CD14-positive monocyte (primary cell): ENCODE measurements around the gene KLHL17. TPM values are rescaled to one million over a fixed set of nuclear protein-coding genes. Genes with fewer than 3 reads are reported as not detected.

ENCODE experiments used
- DNase-seq, 3 donors: peaks; one replicate each; pipeline ENCODE4 v3.0.0-alpha.2; 2011 to 2022
- H2AFZ ChIP-seq: 2 replicates; pipeline ENCODE4 v1.6.0; 2012; ENCODE audit warnings: mild to moderate bottlenecking, low read depth, low read length, inconsistent platforms; ENCODE audit not compliant: insufficient read depth, poor library complexity, severe bottlenecking
- H3K27ac ChIP-seq, 2 donors: 1 replicate in 1 of 2; 2 replicates in 1 of 2; pipeline ENCODE4 v1.5.1; 2012 to 2013; ENCODE audit warnings: low read length in 2 of 2, control low read depth in 1 of 2, inconsistent platforms in 1 of 2, low read depth in 1 of 2, mild to moderate bottlenecking in 1 of 2
- H3K27me3 ChIP-seq, 2 donors: one replicate each; pipeline versions ENCODE4 v1.6.0 to v1.6.1; 2011 to 2013; ENCODE audit warnings: low read length in 2 of 2; ENCODE audit not compliant: control insufficient read depth in 2 of 2, insufficient read depth in 2 of 2
- H3K36me3 ChIP-seq, 2 donors: replicated peaks in 1 of 2; 1 replicate in 1 of 2; 2 replicates in 1 of 2; pipeline versions ENCODE4 v1.5.1 to v1.6.1; 2012 to 2013; ENCODE audit warnings: low read length in 2 of 2, control low read depth in 1 of 2, inconsistent platforms in 1 of 2, mild to moderate bottlenecking in 1 of 2; ENCODE audit not compliant: insufficient read depth in 2 of 2, control insufficient read depth in 1 of 2
- H3K4me1 ChIP-seq, 2 donors: 1 replicate in 1 of 2; 2 replicates in 1 of 2; pipeline versions ENCODE4 v1.5.1 to v1.6.1; 2012 to 2013; ENCODE audit warnings: low read length in 2 of 2, control low read depth in 1 of 2, inconsistent platforms in 1 of 2, mild to moderate bottlenecking in 1 of 2, moderate library complexity in 1 of 2; ENCODE audit not compliant: insufficient read depth in 2 of 2, control insufficient read depth in 1 of 2
- H3K4me2 ChIP-seq: replicated peaks from 2 replicates; pipeline ENCODE3; 2012; ENCODE audit warnings: low read length, moderate library complexity, mild to moderate bottlenecking; ENCODE audit not compliant: poor library complexity, severe bottlenecking; ENCODE audit errors: extremely low read depth
- H3K4me3 ChIP-seq, 3 experiments: fragments of 200-600 bp in 1 of 3; sonication (generic) in 1 of 3; replicated peaks in 1 of 3; 1 replicate in 2 of 3; 2 replicates in 1 of 3; pipeline ENCODE4 v1.5.1; 2011 to 2013; ENCODE audit warnings: low read length in 3 of 3, mild to moderate bottlenecking in 3 of 3, control low read depth in 2 of 3, low read depth in 2 of 3, inconsistent platforms in 1 of 3, moderate library complexity in 1 of 3
- H3K79me2 ChIP-seq: 2 replicates; pipeline ENCODE4 v1.6.0; 2012; ENCODE audit warnings: mild to moderate bottlenecking, control low read depth, inconsistent platforms, low read length, moderate library complexity; ENCODE audit not compliant: insufficient read depth
- H3K9ac ChIP-seq: 2 replicates; pipeline ENCODE4 v1.6.0; 2017; ENCODE audit warnings: low read length, mild to moderate bottlenecking; ENCODE audit not compliant: insufficient read depth, poor library complexity, severe bottlenecking
- H3K9me3 ChIP-seq, 2 donors: replicated peaks in 1 of 2; 1 replicate in 1 of 2; 2 replicates in 1 of 2; pipeline versions ENCODE4 v1.5.1 to v1.6.1; 2012 to 2013; ENCODE audit warnings: low read length in 2 of 2, control low read depth in 1 of 2; ENCODE audit not compliant: control insufficient read depth in 1 of 2, insufficient read depth in 1 of 2
- H4K20me1 ChIP-seq: 2 replicates; pipeline ENCODE4 v1.6.0; 2012; ENCODE audit warnings: mild to moderate bottlenecking, low read length, control low read depth, moderate library complexity; ENCODE audit not compliant: insufficient read depth
- H3K27ac Mint-ChIP-seq, 7 donors: one replicate each; pipeline ENCODE4 v1.8.0; 2020; ENCODE audit warnings: mild to moderate bottlenecking in 7 of 7, mixed read lengths in 7 of 7, moderate library complexity in 6 of 7, inconsistent platforms in 2 of 7
- H3K27me3 Mint-ChIP-seq, 3 donors: one replicate each; pipeline ENCODE4 v1.8.0; 2021 to 2022; ENCODE audit warnings: low read depth in 3 of 3, mild to moderate bottlenecking in 3 of 3, mixed read lengths in 3 of 3, moderate library complexity in 3 of 3, inconsistent platforms in 1 of 3
- H3K36me3 Mint-ChIP-seq, 2 donors: one replicate each; pipeline ENCODE4 v1.8.0; 2020; ENCODE audit warnings: mixed read lengths in 2 of 2, inconsistent platforms in 1 of 2, mild to moderate bottlenecking in 1 of 2
- H3K4me1 Mint-ChIP-seq: one replicate; pipeline ENCODE4 v1.8.0; 2020; ENCODE audit warnings: mild to moderate bottlenecking, mixed read lengths
- H3K4me3 Mint-ChIP-seq, 2 donors: one replicate each; pipeline ENCODE4 v1.8.0; 2020; ENCODE audit warnings: mild to moderate bottlenecking in 2 of 2, mixed read lengths in 2 of 2, moderate library complexity in 1 of 2
- H3K9me3 Mint-ChIP-seq, 7 donors: one replicate each; pipeline ENCODE4 v1.8.0; 2020 to 2022; ENCODE audit warnings: mixed read lengths in 7 of 7, mild to moderate bottlenecking in 6 of 7, moderate library complexity in 6 of 7, inconsistent platforms in 2 of 7
- WGBS: methylation state at CpG from one replicate; pipeline ENCODE4 v1.1.5; 2013; ENCODE audit warnings: missing lambda C conversion rate; ENCODE audit not compliant: insufficient coverage; 5-methylcytosine and 5-hydroxymethylcytosine counted together
- intact Hi-C, 2 donors: fragments of 100-400 bp; cut with micrococcal nuclease; formaldehyde crosslinking; loops; one replicate each; pipeline versions ENCODE4 v1.15.0 to v1.15.1; 2023
- polyA plus RNA-seq, 3 donors: library from polyadenylated mRNA; depleted of rRNA in 1 of 3; unstranded in 2 of 3; stranded (reverse) in 1 of 3; fragments of 300-500 nt in 2 of 3; fragments of >200 nt in 1 of 3; fragmentation: Illumina TruSeq in 2 of 3; gene quantifications; 1 replicate in 2 of 3; 2 replicates in 1 of 3; pipeline ENCODE4 v1.2.3, GENCODE V29; 2012 to 2021
- TF ChIP-seq, protein P1 (sequence below): fragments of 200-600 bp; IDR thresholded peaks from one replicate; pipeline ENCODE4 v1.8.0; 2022; ENCODE audit warnings: antibody characterized with exemption, mild to moderate bottlenecking

Gene KLHL17
- polyA plus RNA-seq, 3 donors, result 0.31 to 48.1 (median 0.71) TPM

DNA sequence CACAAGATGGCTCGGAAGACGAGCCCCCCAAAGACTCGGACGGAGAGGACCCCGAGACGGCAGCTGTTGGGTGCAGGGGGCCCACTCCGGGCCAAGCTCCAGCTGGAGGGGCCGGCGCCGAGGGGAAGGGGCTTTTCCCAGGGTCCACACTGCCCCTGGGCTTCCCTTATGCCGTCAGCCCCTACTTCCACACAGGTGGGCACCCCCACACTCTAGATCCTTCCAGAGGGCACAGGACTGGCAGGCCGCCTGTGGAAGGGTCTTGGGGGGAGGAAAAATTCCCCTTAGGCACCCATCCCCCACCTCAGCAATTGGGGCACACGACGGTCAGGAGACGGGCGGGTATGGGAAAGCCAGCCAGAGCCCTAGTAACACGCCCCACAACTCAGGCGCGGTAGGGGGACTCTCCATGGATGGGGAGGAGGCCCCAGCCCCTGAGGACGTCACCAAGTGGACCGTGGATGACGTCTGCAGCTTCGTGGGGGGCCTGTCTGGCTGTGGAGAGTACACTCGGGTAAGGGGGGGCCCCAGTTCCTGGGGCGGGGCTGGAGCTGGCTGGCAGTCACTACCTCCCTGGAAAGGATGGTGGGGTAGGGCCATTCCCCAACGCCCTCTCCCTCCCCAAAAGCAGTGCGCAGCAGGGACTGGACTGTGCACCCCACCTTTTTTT, 17.4 kb upstream of the KLHL17 start:
- Histone ChIP-seq H3K4me2 (no peak overlapping the region), H2AFZ (no peak overlapping the region), H3K36me3 (peaks cover 34 to 36% of the 10 kb centered on the region in 2 donors), H3K79me2 (no peaks in the 10 kb centered on the region), H3K27ac (no peak overlapping the region), H3K9ac (no peak overlapping the region), H4K20me1 (peaks cover 14% of the 10 kb centered on the region), H3K9me3 (peaks cover 0 to 9% of the 10 kb centered on the region in 2 donors), H3K27me3 (peaks cover 23 to 50% of the 10 kb centered on the region in 2 donors), H3K4me3 (no peak overlapping the region), H3K4me1 (peaks cover 4 to 30% of the 10 kb centered on the region in 2 donors)
- H3K4me3 Mint-ChIP-seq, result peak overlapping the region in 1 of 2 donors; percentile 59
- TF ChIP-seq, protein P1, sequence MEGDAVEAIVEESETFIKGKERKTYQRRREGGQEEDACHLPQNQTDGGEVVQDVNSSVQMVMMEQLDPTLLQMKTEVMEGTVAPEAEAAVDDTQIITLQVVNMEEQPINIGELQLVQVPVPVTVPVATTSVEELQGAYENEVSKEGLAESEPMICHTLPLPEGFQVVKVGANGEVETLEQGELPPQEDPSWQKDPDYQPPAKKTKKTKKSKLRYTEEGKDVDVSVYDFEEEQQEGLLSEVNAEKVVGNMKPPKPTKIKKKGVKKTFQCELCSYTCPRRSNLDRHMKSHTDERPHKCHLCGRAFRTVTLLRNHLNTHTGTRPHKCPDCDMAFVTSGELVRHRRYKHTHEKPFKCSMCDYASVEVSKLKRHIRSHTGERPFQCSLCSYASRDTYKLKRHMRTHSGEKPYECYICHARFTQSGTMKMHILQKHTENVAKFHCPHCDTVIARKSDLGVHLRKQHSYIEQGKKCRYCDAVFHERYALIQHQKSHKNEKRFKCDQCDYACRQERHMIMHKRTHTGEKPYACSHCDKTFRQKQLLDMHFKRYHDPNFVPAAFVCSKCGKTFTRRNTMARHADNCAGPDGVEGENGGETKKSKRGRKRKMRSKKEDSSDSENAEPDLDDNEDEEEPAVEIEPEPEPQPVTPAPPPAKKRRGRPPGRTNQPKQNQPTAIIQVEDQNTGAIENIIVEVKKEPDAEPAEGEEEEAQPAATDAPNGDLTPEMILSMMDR, result no peak
- H3K36me3 Mint-ChIP-seq, result peaks cover 36 to 45% of the 10 kb centered on the region in 2 donors
- peaks cover 39 to 62% (median 50%) of the 10 kb centered on the region in 3 donors for H3K27me3 Mint-ChIP-seq
- DNase-seq, result no peak
- peaks cover 7% of the 10 kb centered on the region for H3K4me1 Mint-ChIP-seq
- H3K27ac Mint-ChIP-seq, result no peak overlapping the region
- WGBS, result 13% methylated on average over 6 of the region's 27 CpGs
- intact Hi-C loops, result loop anchor here in 1 of 2 donors (5.0 kb wide), 1 partner anchor 51 kb away; no protein-coding TSS in a partner anchor
- peaks cover 0 to 17% (median 3%) of the 10 kb centered on the region in 7 donors for H3K9me3 Mint-ChIP-seq

- no peak overlapping the region for H3K4me2 ChIP-seq
- no peak for DNase-seq
- H4K20me1 ChIP-seq, result peaks cover 14% of the 10 kb centered on the region
- H3K9me3 ChIP-seq, result peaks cover 0 to 9% of the 10 kb centered on the region in 2 donors
- no peak overlapping the region for H3K4me3 ChIP-seq
- peaks cover 4 to 30% of the 10 kb centered on the region in 2 donors for H3K4me1 ChIP-seq
- Mint-ChIP-seq H3K4me3 (peak overlapping the region in 1 of 2 donors; percentile 59), H3K27me3 (peaks cover 37 to 55% (median 42%) of the 10 kb centered on the region in 3 donors), H3K9me3 (peaks cover 0 to 17% (median 3%) of the 10 kb centered on the region in 7 donors), H3K27ac (no peak overlapping the region), H3K4me1 (peaks cover 7% of the 10 kb centered on the region), H3K36me3 (peaks cover 43 to 53% of the 10 kb centered on the region in 2 donors)
- H3K9ac ChIP-seq, result no peak overlapping the region
- 89% methylated on average over 21 of the region's 27 CpGs for WGBS
- peaks cover 42 to 44% of the 10 kb centered on the region in 2 donors for H3K36me3 ChIP-seq
- intact Hi-C loops, result loop anchor here in 1 of 2 donors (5.0 kb wide), 1 partner anchor 51 kb away; no protein-coding TSS in a partner anchor
- H3K79me2 ChIP-seq, result no peaks in the 10 kb centered on the region
- TF ChIP-seq, protein P1, result no peak
- H2AFZ ChIP-seq, result no peak overlapping the region
- H3K27me3 ChIP-seq, result peaks cover 23 to 42% of the 10 kb centered on the region in 2 donors
- no peak overlapping the region for H3K27ac ChIP-seq
These were observed 16.6 kb upstream of the KLHL17 start for GRCh38 chr1:943545-944340.
